OCI-LY7 (cell line): ENCODE measurements around the gene SGO1. TPM values are rescaled to one million over a fixed set of nuclear protein-coding genes. Genes with fewer than 3 reads are reported as not detected.
A peak's percentile ranks its signal among the peaks of the same experiment; 100 is the strongest.

ENCODE experiments used
- BruUV-seq: library from RNA; stranded (reverse); fragments of 400-500 nt; replicated peaks from 2 replicates; lab custom pipeline; 2021; lab: Mats Ljungman, UMichigan
- CTCF ChIA-PET: fragments of 300-600 bp; sonication (Branson Sonifier 250); formaldehyde crosslinking; loops from one replicate; lab custom pipeline; 2022; ENCODE audit warnings: antibody characterized with exemption; ENCODE audit not compliant: unreplicated experiment; lab: Charles Lee
- POLR2A ChIA-PET: fragments of 300-600 bp; sonication (Branson Sonifier 250); formaldehyde crosslinking; loops from one replicate; lab custom pipeline; 2022; ENCODE audit warnings: antibody characterized with exemption; lab: Charles Lee
- DNase-seq: peaks from one replicate; pipeline ENCODE4 v3.0.0-alpha.2; 2015; ENCODE audit warnings: low spot score
- H2AFZ ChIP-seq: fragments of 200-600 bp; sonication (generic), shearing (Covaris generic); 2 replicates; pipeline ENCODE4 v1.6.1; 2014; ENCODE audit warnings: mild to moderate bottlenecking, antibody characterized with exemption, low read length, moderate library complexity
- H3K27ac ChIP-seq: fragments of 200-600 bp; sonication (generic); 2 replicates; pipeline ENCODE4 v1.5.1; 2014; ENCODE audit warnings: mixed run types, low read depth, mild to moderate bottlenecking, moderate library complexity, low read length, inconsistent platforms; ENCODE audit not compliant: poor library complexity, severe bottlenecking
- H3K36me3 ChIP-seq: fragments of 200-600 bp; sonication (generic); 2 replicates; pipeline ENCODE4 v1.6.1; 2014; ENCODE audit warnings: mild to moderate bottlenecking, antibody characterized with exemption, low read length, moderate library complexity, mixed read lengths; ENCODE audit not compliant: insufficient read depth
- H3K4me1 ChIP-seq: fragments of 200-600 bp; sonication (generic); 2 replicates; pipeline ENCODE4 v1.5.1; 2014; ENCODE audit warnings: mild to moderate bottlenecking, low read length; ENCODE audit not compliant: insufficient read depth, poor library complexity, severe bottlenecking
- H3K4me2 ChIP-seq: fragments of 200-600 bp; sonication (generic); 2 replicates; pipeline ENCODE4 v1.6.1; 2014; ENCODE audit warnings: mild to moderate bottlenecking, low read length
- H3K4me3 ChIP-seq: fragments of 200-600 bp; sonication (generic); 2 replicates; pipeline ENCODE4 v1.5.1; 2014; ENCODE audit warnings: mild to moderate bottlenecking, low read depth, low read length; ENCODE audit not compliant: poor library complexity, severe bottlenecking
- H3K79me2 ChIP-seq: fragments of 200-600 bp; sonication (generic); 2 replicates; pipeline ENCODE4 v1.6.1; 2016; ENCODE audit warnings: low read depth, mild to moderate bottlenecking, low read length, moderate library complexity, mixed read lengths; ENCODE audit not compliant: insufficient read depth
- H3K9me2 ChIP-seq: fragments of 200-600 bp; sonication (generic); 2 replicates; pipeline ENCODE4 v1.6.1; 2016; ENCODE audit warnings: mild to moderate bottlenecking, low read length, mixed read lengths; ENCODE audit not compliant: insufficient read depth
- H3K9me3 ChIP-seq: fragments of 200-600 bp; sonication (generic); 2 replicates; pipeline ENCODE4 v1.6.1; 2014; ENCODE audit warnings: mild to moderate bottlenecking, mixed run types, low read length, mixed read lengths
- H4K20me1 ChIP-seq: fragments of 200-600 bp; sonication (generic); 2 replicates; pipeline ENCODE4 v1.6.1; 2014; ENCODE audit warnings: mild to moderate bottlenecking, antibody characterized with exemption, low read length, moderate library complexity, mixed read lengths; ENCODE audit not compliant: insufficient read depth
- EZH2phosphoT487 ChIP-seq: fragments of 200-600 bp; sonication (generic); IDR thresholded peaks from 2 replicates; pipeline ENCODE4 v1.6.1; 2018; ENCODE audit warnings: low read depth, borderline replicate concordance, mild to moderate bottlenecking, mixed run types, antibody characterized with exemption, low read length, moderate library complexity, mixed read lengths
- intact Hi-C: fragments of 100-400 bp; cut with micrococcal nuclease; formaldehyde crosslinking; loops from one replicate; pipeline ENCODE4 v1.10.0; 2022; ENCODE audit not compliant: unreplicated experiment
- total RNA-seq, 2 experiments: library from RNA; depleted of rRNA in 1 of 2; stranded (reverse); fragments of >200 nt in 1 of 2; shearing (Covaris generic) in 1 of 2; gene quantifications; 2 replicates each; pipeline ENCODE4 v1.2.3, GENCODE V29; 2014 to 2022
- TF ChIP-seq, protein P1 (sequence below): fragments of 200-600 bp; sonication (generic); conservative IDR thresholded peaks from 2 replicates; pipeline ENCODE4 v1.5.1; 2014; ENCODE audit warnings: mild to moderate bottlenecking, antibody characterized with exemption, low read length, moderate library complexity, mixed read lengths

SGO1 gene
- total RNA-seq, 2 experiments from 2014 or later: 27.6 to 38.8 TPM

DNA sequence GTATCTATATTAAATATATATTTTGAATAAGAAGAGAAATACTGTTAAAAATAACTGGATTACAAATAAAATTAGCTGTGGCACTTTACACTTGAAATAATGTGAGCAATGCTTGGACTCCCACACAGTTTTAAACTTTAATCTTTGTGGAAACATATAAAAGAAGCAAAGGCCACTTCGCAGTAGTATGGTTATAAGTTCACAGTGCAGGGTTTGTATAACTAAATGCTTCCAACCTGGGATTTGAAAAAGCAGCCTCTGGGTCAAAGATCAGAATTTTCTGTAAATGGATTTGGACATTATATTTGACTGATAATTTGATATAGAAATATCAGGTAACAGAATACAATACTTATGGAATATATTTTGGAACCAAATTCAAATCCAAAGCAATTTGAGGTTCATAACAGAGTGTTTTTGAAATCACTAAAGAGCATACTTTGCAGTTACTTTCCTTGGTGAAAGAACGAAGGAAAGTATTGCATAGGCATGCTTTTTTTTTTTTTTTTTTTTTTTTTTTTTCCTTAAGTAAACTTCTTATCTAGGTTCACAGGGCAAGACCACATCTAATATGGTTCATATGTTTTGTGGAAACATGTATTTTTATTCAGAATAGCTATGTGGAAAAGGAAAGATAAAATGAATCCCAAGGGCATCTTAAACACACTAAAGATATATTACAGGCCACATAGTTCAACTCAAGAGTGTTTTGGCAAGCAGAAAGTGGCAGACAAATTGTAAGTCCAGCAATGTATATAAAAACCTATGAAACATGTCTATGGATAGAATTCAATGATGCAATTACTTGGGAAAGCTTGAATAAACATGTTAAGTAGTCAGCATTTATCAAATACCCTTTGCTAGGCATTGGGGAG is 47.1 kb upstream of the SGO1 start:
- no peak overlapping the region for H3K4me3 ChIP-seq
- no peaks in the 10 kb centered on the region for H3K79me2 ChIP-seq
- no peaks in the 10 kb centered on the region for H4K20me1 ChIP-seq
- H3K36me3 ChIP-seq: no peaks in the 10 kb centered on the region
- no peaks in the 10 kb centered on the region for H3K9me3 ChIP-seq
- DNase-seq: no peak
- H3K4me1 ChIP-seq: no peaks in the 10 kb centered on the region
- no peak overlapping the region for H2AFZ ChIP-seq
- no peak for TF ChIP-seq EZH2phosphoT487
- TF ChIP-seq, protein P1, sequence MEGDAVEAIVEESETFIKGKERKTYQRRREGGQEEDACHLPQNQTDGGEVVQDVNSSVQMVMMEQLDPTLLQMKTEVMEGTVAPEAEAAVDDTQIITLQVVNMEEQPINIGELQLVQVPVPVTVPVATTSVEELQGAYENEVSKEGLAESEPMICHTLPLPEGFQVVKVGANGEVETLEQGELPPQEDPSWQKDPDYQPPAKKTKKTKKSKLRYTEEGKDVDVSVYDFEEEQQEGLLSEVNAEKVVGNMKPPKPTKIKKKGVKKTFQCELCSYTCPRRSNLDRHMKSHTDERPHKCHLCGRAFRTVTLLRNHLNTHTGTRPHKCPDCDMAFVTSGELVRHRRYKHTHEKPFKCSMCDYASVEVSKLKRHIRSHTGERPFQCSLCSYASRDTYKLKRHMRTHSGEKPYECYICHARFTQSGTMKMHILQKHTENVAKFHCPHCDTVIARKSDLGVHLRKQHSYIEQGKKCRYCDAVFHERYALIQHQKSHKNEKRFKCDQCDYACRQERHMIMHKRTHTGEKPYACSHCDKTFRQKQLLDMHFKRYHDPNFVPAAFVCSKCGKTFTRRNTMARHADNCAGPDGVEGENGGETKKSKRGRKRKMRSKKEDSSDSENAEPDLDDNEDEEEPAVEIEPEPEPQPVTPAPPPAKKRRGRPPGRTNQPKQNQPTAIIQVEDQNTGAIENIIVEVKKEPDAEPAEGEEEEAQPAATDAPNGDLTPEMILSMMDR: no peak
- no peaks in the 10 kb centered on the region for H3K9me2 ChIP-seq
- H3K4me2 ChIP-seq: no peak overlapping the region
- CTCF ChIA-PET: no interaction called here
- BruUV-seq: no TSS peak
- intact Hi-C loops: no loop called here
- POLR2A ChIA-PET: interaction anchor here (0.5 to 0.6 kb wide), 2 partner anchors 566 to 1847 kb away, joined by 3 read pairs; no protein-coding TSS in a partner anchor
- no peak overlapping the region for H3K27ac ChIP-seq

DNA sequence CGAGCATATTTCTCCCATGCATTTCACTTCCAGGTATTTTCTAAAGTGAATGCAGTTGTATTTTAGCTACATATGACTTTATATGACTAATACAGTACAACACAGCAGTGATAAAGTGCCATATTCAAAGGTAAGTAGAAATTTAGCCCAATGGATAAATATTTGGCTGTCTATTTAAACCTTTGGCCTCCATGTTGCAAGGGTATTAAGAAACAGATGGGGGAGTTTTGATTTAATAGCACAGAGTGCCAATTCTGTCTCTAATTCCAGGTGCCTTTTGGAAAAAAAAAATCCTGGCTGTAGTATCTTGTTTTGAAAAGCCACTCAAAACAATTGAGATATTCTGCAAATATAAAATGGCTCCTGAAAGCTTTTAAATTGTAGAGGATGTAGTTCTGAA is 44.9 kb upstream of the SGO1 start:
- intact Hi-C loops: no loop called here
- no peak for DNase-seq
- H3K79me2 ChIP-seq: no peaks in the 10 kb centered on the region
- TF ChIP-seq, protein P1: no peak
- TF ChIP-seq EZH2phosphoT487: no peak
- no peaks in the 10 kb centered on the region for H3K9me3 ChIP-seq
- CTCF ChIA-PET: no interaction called here
- no peaks in the 10 kb centered on the region for H4K20me1 ChIP-seq
- H3K4me3 ChIP-seq: no peak overlapping the region
- POLR2A ChIA-PET: interaction anchor here (0.6 kb wide), 2 partner anchors 20 to 217 kb away, joined by 3 read pairs; no protein-coding TSS in a partner anchor
- no peak overlapping the region for H3K27ac ChIP-seq
- H3K9me2 ChIP-seq: no peaks in the 10 kb centered on the region
- no peaks in the 10 kb centered on the region for H3K36me3 ChIP-seq
- BruUV-seq: no TSS peak
- no peak overlapping the region for H2AFZ ChIP-seq
- no peak overlapping the region for H3K4me2 ChIP-seq
- H3K4me1 ChIP-seq: no peaks in the 10 kb centered on the region

DNA sequence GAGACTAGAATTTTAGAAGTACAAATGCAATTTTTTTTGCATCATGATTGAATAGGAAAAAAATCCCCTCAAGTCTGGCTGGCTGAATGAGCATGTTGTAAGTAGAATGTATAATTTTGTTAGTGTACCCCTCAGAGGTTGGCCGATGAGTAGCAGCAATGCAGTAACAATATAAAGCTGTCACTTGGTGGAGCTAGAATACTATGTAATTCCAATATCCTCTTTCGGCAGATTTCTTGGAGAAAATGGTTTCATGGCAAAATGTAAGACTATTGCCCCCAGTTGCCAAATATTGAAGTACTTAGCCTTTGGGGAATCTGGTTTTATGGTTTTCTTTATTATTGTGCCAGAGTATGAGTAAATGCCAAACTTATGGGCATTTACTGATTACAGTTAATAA is 39.8 kb upstream of the SGO1 start:
- Histone ChIP-seq H3K9me3 (no peaks in the 10 kb centered on the region), H4K20me1 (no peaks in the 10 kb centered on the region), H3K4me3 (no peak overlapping the region), H3K36me3 (no peaks in the 10 kb centered on the region), H2AFZ (no peak overlapping the region), H3K4me1 (no peaks in the 10 kb centered on the region), H3K27ac (no peak overlapping the region), H3K4me2 (no peak overlapping the region), H3K9me2 (no peaks in the 10 kb centered on the region), H3K79me2 (no peaks in the 10 kb centered on the region)
- peak; percentile 10 for DNase-seq
- TF ChIP-seq EZH2phosphoT487: no peak
- TF ChIP-seq, protein P1: peak; percentile 50
- intact Hi-C loops: no loop called here
- no TSS peak for BruUV-seq
- ChIA-PET CTCF (no interaction called here), POLR2A (no interaction called here)
